Measurements from ENCODE around the gene EXOSC2.

GRCh38 chr9:130692321-130692720, 1.3 kb upstream of the EXOSC2 start:
- TF ChIP-seq POLR2AphosphoS5 (IDR thresholded peaks at IDR 0.05; ENCODE audit: low read depth, low read length) = no peak
- TF ChIP-seq CTCF (IDR thresholded peaks at IDR 0.05) = no peak
- TF ChIP-seq SIN3A (IDR thresholded peaks at IDR 0.05; ENCODE audit: borderline replicate concordance, insufficient read depth, low read depth, low read length) = no peak
- TF ChIP-seq, protein P1, sequence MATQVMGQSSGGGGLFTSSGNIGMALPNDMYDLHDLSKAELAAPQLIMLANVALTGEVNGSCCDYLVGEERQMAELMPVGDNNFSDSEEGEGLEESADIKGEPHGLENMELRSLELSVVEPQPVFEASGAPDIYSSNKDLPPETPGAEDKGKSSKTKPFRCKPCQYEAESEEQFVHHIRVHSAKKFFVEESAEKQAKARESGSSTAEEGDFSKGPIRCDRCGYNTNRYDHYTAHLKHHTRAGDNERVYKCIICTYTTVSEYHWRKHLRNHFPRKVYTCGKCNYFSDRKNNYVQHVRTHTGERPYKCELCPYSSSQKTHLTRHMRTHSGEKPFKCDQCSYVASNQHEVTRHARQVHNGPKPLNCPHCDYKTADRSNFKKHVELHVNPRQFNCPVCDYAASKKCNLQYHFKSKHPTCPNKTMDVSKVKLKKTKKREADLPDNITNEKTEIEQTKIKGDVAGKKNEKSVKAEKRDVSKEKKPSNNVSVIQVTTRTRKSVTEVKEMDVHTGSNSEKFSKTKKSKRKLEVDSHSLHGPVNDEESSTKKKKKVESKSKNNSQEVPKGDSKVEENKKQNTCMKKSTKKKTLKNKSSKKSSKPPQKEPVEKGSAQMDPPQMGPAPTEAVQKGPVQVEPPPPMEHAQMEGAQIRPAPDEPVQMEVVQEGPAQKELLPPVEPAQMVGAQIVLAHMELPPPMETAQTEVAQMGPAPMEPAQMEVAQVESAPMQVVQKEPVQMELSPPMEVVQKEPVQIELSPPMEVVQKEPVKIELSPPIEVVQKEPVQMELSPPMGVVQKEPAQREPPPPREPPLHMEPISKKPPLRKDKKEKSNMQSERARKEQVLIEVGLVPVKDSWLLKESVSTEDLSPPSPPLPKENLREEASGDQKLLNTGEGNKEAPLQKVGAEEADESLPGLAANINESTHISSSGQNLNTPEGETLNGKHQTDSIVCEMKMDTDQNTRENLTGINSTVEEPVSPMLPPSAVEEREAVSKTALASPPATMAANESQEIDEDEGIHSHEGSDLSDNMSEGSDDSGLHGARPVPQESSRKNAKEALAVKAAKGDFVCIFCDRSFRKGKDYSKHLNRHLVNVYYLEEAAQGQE (IDR thresholded peaks at IDR 0.05; ENCODE audit: insufficient read depth in 1 of 2, low read depth in 2 of 2, low read length in 1 of 2) = no peak
- no peak for TF ChIP-seq TCF7L2 (IDR thresholded peaks at IDR 0.05; ENCODE audit: low read depth, low read length)
